GM18508 (cell line): ENCODE results near the gene GBP1.
A peak's percentile ranks its signal among the peaks of the same experiment; 100 is the strongest.
"Not testable (repeated sequence)": the region's sequence is repeated elsewhere in the genome, so short reads cannot be mapped to it uniquely, and the experiment has no call there.

Source experiments
- ATAC-seq: cut with Tn5 transposase; IDR thresholded peaks from one replicate; pipeline ENCODE4 v1.9.1; 2021; ENCODE audit warnings: moderate number of reproducible peaks; ENCODE audit not compliant: insufficient read depth, unreplicated experiment

GBP1 gene

DNA sequence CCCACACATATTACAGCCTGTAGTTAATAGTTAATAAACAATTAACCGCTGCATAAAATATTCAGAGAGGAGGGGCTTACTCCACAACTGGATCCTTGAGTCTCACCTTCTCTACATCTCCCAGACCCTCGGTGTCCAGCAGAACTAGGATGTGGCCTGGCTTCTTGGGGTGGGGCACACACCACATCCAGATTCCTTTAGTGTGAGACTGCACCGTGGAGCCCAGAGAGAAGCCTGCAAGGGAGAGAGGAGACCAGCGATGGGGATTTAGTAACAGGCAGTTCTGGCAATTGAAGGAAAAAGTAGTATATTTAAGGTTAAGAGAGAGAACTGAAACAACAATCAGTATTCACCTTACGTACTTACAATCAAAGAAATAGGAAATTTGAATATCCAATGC lies 4.9 kb downstream of the GBP1 start:
- no peak for ATAC-seq

DNA sequence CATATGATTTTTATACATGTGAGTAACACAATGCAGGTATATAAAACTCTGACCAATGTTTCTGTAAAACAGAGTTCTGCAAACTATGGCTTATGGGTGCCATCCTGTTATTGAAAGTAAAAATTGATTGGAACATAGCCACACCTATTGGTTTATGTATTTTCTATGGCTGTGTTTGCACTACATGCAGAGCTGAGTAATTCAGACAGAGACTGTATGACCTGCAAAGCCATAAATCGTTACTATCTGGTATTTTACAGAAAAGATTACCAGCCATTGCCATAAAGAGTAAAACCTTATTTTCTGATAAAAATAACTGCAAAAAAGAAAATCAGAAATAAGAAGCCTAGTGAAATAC lies 13.1 kb downstream of the GBP1 start:
- ATAC-seq: no peak

DNA sequence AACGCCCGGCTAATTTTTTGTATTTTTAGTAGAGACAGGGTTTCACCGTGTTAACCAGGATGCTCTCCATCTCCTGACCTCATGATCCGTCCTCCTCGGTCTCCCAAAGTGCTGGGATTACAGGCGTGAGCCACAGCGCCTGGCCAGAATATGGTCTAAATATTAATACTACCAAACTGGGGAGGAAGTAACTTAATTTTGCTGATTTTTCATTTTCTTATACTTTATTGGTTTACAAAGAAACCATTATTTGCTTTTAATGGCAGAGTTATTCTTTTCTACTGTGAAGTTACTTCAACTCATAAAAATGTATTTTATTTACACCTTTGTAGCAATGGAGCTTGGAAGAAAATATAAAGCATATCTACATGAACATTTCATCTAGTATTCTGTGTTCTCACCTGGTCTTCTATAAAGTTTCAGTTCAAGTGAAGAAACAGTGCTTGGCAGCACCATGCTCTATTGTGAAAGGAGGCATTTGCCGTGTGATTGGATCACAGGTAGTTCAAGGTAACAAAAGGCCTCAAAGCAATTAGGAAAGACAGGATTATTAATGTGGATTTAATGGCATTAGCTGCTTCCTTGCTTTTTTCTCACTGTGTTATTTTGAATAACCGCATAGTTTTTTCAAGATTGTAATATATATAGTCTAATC lies 13.6 kb downstream of the GBP1 start:
- no peak for ATAC-seq

DNA sequence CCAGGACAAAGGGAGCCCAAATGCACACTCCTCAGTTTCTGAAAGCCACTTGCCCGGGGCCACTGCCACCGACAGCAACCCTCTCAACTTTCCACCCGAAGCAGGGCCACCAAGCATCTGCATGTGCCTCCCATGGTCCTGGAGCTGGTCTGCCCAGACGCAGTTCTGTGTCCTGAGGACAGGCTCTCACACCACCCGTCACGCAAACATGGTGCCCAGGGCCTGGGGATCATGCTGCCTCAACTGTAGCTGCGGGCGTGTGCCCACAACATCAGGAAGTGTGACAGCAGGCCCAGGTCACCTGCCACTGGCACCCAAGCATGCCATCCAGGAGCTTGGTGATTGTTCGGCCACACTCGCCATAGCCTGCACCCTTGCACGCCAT lies 14.4 kb downstream of the GBP1 start:
- no peak for ATAC-seq

DNA sequence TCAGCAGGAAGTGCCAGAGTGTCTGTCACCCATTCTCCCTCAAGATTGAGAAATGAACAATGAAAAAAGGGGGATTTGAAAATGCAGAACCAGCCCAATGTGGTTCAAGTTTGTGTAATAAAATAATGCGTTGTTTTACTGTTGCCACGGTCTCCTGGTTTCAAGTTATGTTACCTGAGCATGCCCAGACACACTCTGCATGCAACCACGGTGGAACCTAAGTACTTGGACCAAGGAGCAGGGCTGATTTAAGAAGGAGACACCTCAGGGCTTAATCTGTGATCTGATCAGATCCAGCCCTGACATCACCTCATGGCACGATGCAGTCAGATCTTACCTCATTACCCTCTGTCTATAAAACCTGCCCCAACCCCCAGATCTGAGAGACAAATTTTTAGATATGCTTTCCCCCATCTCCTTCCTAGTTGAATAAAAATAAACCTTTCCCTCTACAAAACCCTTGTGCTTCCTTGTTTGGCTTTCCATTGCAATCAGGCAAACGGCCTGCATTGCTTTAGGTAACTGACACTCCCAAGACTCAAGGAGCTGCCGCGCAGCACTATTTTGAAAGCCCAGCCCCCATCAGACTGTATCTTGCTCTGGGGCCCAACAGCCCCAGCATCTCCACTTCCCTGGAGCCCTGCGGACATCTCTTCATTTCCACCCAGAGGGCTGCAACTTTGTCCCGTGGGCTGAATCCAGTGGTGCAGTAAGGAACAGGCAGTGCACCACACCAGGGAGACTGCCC lies 14.9 kb downstream of the GBP1 start:
- ATAC-seq: not testable (repeated sequence)

DNA sequence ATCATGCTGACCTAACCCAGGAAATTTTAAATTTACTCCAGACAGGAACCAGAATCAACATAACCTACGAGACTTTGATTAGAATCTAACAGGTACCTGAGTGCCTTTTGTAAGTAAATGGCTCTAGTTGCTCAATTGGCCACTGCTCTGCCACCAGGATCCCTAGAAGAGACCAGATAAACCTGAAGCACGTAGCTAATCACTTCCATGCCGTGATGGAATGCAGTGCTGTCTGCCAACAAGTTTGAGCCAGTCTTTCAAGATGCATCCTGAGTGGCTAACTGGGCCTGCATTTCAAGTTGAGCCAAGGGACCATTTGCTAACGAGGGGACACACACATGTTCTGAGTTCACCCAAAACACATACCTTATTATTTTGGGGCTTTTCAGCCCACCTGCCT lies 15.8 kb downstream of the GBP1 start:
- ATAC-seq: not testable (repeated sequence)

DNA sequence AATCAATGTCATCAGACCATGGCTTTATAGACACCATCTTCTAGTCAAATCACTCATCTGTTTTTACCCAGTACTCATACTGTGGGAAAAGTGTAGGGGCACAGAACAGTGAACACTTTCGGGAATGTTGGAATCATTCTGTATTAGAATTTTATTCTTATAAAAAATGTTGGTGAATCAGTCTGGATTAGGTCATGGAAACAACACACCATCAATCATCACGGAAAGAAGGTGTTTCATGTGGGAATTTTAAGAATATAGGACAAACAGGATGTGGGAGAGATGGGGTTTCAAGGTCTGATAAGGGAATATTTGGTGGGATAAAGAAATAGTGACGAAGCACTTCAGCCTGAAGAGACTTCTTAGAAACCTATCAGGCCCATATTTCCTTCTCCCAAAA lies 17.3 kb downstream of the GBP1 start:
- no peak for ATAC-seq

DNA sequence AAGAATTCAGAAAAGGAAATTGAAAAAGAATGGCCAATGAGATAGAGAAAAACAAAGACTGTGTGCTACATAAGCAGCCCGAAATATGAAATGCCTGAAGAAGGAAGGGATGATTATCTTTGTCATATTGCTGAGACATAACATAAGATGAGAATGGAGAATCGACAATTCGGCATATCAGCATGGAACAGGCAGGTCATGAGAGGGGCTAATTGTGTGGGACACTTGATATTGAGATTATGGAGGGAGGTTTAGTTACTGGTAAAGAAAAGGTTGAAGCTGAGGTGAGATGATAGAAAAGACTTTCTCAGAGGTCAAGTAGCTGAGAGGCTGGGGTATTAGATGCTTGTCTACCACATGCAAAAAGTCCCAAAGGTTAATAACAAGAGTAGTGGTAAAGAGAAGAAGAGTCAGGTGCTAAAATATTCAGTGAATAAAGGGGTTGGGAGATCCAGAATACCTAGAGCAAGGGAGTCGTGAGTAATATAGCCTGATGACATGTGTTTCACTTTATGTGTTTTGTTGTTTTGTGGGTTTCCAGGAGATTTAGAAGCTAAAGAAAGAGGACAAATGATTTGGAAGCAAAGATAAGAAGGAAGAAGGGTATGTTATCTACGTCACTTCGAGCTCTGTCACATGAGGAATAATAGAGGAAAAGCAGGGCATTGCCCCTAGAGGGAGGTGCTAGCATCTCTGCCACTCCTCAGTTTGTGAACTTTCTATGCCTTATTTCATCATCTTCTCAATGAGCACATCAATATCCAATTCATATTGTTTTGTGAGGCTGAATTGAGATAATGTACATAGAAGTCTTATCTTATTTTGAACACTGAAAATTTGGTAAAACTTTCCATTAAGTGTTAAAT lies 18.5 kb downstream of the GBP1 start:
- peak; percentile 64 for ATAC-seq

DNA sequence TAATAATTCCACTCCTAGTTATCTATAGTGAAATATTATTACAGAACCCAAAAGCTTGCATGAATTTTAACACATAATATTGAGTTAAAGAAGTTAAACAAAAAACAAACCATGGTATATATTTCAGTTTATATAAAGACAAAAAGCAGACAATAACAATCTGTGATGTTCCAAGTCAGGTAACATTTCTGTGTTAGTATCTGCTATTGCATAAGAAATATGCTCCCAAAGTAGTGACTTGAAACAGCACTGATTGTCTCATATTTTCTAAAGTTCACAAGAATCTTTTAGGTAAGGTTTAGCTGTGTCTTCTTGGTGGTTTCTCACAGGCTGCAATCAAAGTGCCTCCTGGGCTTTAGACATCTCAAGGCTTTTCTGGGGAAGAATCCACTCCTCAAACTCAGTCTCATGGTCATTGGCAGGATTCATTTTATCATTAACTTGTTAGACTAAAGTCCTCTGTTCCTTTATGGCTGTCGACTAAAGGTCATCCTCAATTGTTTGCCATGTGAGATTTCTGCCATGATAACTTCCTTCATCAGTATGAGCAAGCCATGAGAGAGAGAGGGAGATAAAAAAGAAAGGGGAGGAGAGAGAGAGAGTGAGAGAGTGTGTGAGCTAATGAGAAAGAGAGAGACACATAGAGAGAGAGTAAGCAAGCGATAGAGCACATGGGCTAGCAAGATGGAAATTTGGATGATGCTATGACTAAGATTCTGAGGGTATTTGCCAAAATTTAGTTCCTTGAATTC lies 19.9 kb downstream of the GBP1 start:
- no peak for ATAC-seq

DNA sequence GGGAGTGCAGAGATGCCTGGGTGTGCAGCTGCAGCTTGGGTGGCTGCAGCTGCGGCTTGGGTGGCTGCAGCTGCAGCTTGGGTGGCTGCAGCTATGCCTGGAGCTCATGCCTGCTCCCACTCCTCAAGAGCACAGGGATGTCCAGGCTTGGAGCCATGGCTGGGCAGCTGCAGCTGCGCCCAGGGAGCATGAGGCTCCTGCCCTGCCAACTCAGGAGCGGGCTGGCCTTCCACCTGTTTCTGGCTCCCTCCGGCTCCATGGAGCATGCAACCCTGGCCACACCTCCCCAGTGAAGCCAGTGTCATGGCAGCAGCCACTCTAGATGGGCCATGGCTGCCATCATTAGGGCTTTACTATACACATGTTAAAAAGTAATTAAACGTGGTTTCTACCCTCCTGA lies 21.1 kb downstream of the GBP1 start:
- no peak for ATAC-seq

DNA sequence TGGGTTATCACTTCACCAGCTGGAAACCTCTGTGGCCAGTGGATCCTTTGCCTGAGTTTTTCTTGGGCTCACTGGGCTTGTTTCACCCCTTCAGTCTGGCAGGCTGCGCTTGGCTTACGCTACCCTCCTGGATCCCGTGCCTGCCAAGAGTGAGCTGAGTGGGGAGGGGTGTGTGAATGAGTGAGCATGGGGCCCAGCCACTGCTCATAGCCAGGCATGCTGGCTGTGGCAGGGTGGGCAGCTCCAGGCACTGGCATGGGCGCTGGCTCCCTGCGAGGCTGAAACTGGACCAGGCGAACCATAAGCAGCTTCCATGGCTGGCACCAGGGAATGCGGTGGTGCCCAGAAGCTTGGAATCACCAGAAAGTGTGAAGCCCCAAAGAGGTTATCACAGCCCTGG lies 22.5 kb downstream of the GBP1 start:
- ATAC-seq: no peak

DNA sequence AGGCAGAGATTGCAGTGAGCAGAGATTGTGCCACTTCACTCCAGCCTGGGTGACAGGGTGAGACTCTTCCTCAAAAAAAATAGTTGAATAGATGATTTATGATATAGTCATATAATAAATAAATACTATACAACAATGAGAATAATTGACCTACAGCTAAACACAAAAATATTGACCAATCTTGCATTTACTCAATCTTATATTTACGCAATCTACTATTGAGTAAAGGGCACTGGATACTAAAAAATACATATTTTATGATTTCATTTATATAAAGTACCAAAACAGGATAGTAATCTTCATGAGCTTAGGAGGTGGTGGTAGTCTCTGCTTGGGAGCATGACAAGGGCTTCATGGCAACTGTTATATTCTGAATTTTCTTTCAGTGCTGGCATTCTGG lies 23.3 kb downstream of the GBP1 start:
- no peak for ATAC-seq

DNA sequence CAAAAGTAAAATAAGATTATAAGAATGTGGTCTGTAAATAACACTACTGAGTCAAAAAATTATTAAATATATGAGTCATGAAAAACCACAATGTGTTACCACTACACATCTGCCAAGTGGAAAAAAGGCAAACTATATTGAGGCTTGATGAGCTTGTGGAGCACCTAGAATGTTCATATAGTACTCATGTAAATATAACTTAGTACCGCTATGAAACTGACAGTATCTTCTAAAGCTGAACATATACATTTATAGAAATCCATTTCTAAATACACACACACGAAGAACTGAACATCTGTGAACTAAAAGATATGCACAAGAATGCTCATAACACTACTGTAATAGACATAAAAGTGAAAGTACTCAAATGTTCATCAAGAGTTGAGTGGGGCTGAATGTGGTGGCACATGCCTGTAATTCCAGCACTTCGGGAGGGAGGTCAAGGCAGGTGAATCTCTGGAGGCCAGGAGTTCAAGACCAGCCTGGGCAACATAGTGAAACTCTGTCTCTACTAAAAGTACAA lies 23.8 kb downstream of the GBP1 start:
- peak; percentile 94 for ATAC-seq

DNA sequence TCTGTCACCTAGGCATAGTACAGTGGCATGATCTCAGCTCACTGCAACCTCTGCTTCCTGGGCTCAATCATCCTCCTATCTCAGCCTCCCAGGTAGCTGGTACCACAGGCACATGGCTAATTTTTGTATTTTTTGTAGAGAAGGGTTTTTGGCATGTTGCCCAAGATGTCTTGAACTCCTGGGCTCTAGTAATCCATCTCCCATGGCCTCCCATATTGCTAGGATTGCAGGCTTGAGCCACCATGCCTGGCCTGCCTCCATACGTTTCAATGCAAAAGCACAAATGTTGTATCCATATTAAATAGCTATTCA lies 24.7 kb downstream of the GBP1 start:
- no peak for ATAC-seq

DNA sequence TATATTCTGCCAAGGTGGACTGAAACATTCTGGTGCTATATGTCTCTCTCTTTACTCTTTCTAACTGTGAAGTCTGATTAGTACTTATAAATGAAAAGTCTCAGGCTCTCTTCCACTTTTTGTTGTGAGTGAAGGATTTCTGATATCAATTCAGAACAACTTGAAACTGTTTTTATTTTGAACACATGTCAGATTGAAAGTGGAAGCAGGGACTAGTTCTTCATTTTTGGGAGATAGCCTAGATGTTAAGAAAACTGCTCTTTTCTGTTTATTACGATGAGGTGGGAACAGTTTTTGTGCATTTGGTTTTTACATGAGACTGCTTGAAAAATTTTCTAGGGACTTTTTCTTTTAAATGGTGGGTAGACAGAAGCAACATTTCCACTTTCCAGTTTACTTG lies 27.8 kb downstream of the GBP1 start:
- no peak for ATAC-seq

DNA sequence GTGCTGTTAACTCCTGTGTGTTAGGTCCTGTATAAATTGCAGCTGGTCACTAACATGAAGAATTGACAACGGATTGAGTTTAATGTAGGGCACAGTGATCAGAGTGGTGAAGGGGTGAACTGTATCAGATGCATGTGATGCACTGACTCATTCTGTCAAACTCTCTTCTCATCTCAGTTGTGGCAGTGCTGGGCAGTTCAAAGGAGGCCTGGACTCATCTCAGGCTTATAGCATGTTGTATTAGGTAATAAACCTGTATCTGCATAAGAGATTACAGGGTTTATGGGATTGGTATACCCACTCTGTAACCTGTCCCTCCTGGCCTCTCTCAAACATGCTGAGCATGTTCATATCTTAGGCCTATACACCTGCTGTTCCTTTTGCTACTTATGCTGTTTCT lies 29.9 kb downstream of the GBP1 start:
- ATAC-seq: no peak

DNA sequence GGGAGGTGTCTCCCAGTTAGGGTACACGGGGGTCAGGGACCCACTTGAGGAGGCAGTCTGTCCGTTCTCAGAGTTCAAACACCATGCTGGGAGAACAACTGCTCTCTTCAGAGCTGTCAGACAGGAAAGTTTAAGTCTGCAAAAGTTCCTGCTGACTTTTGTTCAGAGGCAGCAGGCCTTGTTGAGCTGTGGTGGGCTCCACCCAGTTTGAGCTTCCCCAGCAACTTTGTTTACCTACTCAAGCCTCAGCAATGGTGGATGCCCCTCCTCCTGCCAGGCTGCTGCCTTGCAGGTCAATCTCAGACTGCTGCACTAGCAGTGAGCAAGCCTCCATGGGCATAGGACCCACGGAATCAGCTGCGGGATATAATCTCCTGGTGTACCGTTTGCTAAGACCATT lies 31.0 kb downstream of the GBP1 start:
- ATAC-seq: not testable (repeated sequence)

DNA sequence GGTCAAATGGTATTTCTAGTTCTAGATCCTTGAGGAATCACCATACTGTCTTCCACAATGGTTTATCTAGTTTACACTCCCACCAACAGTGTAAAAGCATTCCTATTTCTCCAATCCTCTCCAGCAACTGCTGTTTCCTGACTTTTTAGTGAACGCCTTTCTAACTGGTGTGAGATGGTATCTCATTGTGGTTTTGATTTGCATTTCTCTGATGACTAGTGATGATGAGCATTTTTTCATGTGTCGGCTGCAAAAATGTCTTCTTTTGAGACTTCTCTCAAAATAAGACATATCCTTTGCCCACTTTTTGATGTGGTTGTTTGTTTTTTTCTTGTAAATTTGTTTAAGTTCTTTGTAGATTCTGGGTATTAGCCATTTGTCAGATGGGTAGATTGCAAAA lies 36.0 kb downstream of the GBP1 start:
- not testable (repeated sequence) for ATAC-seq

DNA sequence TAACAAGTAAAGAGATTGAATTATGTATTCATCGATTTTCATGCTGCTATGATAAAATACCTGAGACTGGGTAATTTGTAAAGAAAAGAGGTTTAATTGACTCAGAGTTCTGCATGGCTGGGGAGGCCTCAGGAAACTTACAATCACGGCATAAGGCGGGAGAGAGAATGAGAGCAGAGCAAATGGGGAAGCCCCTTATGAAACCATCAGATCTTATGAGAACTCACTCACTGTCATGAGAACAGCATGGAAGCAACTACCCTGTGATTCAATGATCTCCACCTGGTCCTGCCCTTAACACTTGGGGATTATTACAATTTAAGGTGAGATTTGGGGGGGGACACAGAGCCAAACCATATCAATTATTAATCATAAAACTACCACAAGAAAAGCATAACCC lies 39.1 kb downstream of the GBP1 start:
- ATAC-seq: no peak

DNA sequence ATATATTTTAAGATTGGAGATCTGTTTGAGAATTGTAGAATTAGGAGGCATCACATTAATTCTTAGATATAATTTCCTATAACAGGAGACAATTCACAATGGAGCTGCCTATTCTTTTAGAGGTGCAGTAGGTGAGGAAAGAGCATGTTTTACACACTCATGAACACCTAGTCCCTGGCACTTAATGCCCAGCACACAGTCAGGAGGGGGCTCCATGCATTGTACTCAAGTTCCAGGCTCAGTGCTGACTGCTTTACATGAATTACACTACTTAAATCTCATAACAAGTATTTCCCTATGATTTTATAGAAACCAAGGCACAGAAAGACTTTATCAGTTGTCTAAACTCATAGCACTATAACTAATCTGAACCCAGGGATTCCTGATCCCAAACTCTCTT lies 42.0 kb downstream of the GBP1 start:
- no peak for ATAC-seq
